GM12878 (cell line): Measurements from ENCODE around the gene HTR3A. TPM values are rescaled to one million over a fixed set of nuclear protein-coding genes. Genes with fewer than 3 reads are reported as not detected.

Experiments used
- ATAC-seq: fragments of 200-7000 bp; cut with Tn5 transposase; 3 replicates; pipeline ENCODE4 v1.9.1; 2020; ENCODE audit warnings: mild to moderate bottlenecking, moderate library complexity
- BruUV-seq: library from RNA; stranded (reverse); fragments of 400-500 nt; replicated peaks from 2 replicates; lab custom pipeline; 2021; lab: Mats Ljungman, UMichigan
- CTCF ChIA-PET: fragments of 300-600 bp; sonication (Branson Sonifier 250); formaldehyde crosslinking; extraction: SDS; loops from one replicate; lab custom pipeline; 2021; ENCODE audit warnings: inconsistent platforms; lab: Yijun Ruan, JAX
- POLR2A ChIA-PET: fragments of 350-600 bp; formaldehyde crosslinking; extraction: SDS; loops from one replicate; lab custom pipeline; 2021; ENCODE audit warnings: inconsistent platforms; lab: Charles Lee
- RAD21 ChIA-PET: fragments of 300-600 bp; sonication (Branson Sonifier 250); formaldehyde crosslinking; loops from one replicate; lab custom pipeline; 2023; ENCODE audit warnings: antibody characterized with exemption; ENCODE audit not compliant: unreplicated experiment; lab: Charles Lee
- SMC1A ChIA-PET: fragments of 300-600 bp; sonication (Branson Sonifier 250); formaldehyde crosslinking; loops from one replicate; lab custom pipeline; 2023; ENCODE audit not compliant: unreplicated experiment, uncharacterized antibody; lab: Charles Lee
- DNase-seq: peaks from one replicate; pipeline ENCODE4 v3.0.0-alpha.2; 2011; ENCODE audit warnings: low read depth, low spot score
- FAIRE-seq: peaks from 3 replicates; lab custom pipeline; 2011; peaks lifted over from hg19 to GRCh38; lab: Jason Lieb, UNC
- H2AFZ ChIP-seq: 2 replicates; pipeline ENCODE4 v1.6.0; 2011; ENCODE audit warnings: low read depth, low read length, control low read depth; ENCODE audit not compliant: control insufficient read depth
- H3K27ac ChIP-seq: 2 replicates; pipeline ENCODE4 v1.5.1; 2011; ENCODE audit warnings: control low read depth; ENCODE audit not compliant: control insufficient read depth, insufficient read depth
- H3K27me3 ChIP-seq, 2 experiments: replicated peaks in 1 of 2; 2 replicates each; pipeline versions ENCODE4 v1.6.0 to v1.6.1; 2011; ENCODE audit warnings: low read length in 1 of 2; ENCODE audit not compliant: control insufficient read depth in 2 of 2, insufficient read depth in 2 of 2
- H3K36me3 ChIP-seq, 2 experiments: 2 replicates each; pipeline ENCODE4 v1.5.1; 2011; ENCODE audit warnings: low read length in 1 of 2; ENCODE audit not compliant: control insufficient read depth in 2 of 2, insufficient read depth in 2 of 2
- H3K4me1 ChIP-seq: 2 replicates; pipeline ENCODE4 v1.6.1; 2011; ENCODE audit warnings: mild to moderate bottlenecking, low read length, moderate library complexity, mixed read lengths; ENCODE audit not compliant: control insufficient read depth, insufficient read depth
- H3K4me2 ChIP-seq: 2 replicates; pipeline ENCODE4 v1.6.0; 2011; ENCODE audit warnings: control low read depth; ENCODE audit not compliant: control insufficient read depth, insufficient read depth
- H3K4me3 ChIP-seq: fragments of 200-600 bp; sonication (generic); 2 replicates; pipeline ENCODE4 v1.5.1; 2016
- H3K79me2 ChIP-seq: 2 replicates; pipeline ENCODE4 v1.6.0; 2011; ENCODE audit warnings: low read length; ENCODE audit not compliant: control insufficient read depth, insufficient read depth
- H3K9ac ChIP-seq: 2 replicates; pipeline ENCODE4 v1.8.0; 2011; ENCODE audit warnings: low read length, control low read depth, mixed read lengths; ENCODE audit not compliant: control insufficient read depth, insufficient read depth
- H3K9me3 ChIP-seq: replicated peaks from 3 replicates; pipeline ENCODE4 v1.5.1; 2011; ENCODE audit warnings: mild to moderate bottlenecking, low read length; ENCODE audit not compliant: control insufficient read depth, insufficient read depth
- H4K20me1 ChIP-seq: 2 replicates; pipeline ENCODE4 v1.6.0; 2011; ENCODE audit not compliant: control insufficient read depth, insufficient read depth
- CEBPB ChIP-seq, 2 experiments: fragments of 150-350 bp in 1 of 2; IDR thresholded peaks; 2 replicates each; pipeline ENCODE4 v1.6.1; 2012 to 2014; ENCODE audit warnings: low read depth in 2 of 2, low read length in 2 of 2, borderline replicate concordance in 1 of 2, inconsistent platforms in 1 of 2
- EP300 ChIP-seq, 2 experiments: fragments of 150-350 bp in 1 of 2; IDR thresholded peaks; 2 replicates each; pipeline ENCODE4 v1.6.1; 2011 to 2012; ENCODE audit warnings: low read depth in 2 of 2, low read length in 2 of 2, borderline replicate concordance in 1 of 2, improper control_type of control experiment in 1 of 2, inconsistent platforms in 1 of 2; ENCODE audit not compliant: control insufficient read depth in 1 of 2
- ESRRA ChIP-seq: IDR thresholded peaks from 2 replicates; pipeline ENCODE4 v1.6.1; 2012; ENCODE audit warnings: mild to moderate bottlenecking, low read length, improper control_type of control experiment
- EZH2 ChIP-seq: IDR thresholded peaks from 2 replicates; pipeline ENCODE4 v1.6.1; 2012; ENCODE audit warnings: low read depth, mild to moderate bottlenecking, control low read depth, inconsistent platforms, low read length, borderline replicate concordance; ENCODE audit not compliant: control insufficient read depth
- GABPA ChIP-seq: IDR thresholded peaks from 2 replicates; pipeline ENCODE4 v1.6.1; 2014; ENCODE audit warnings: antibody characterized with exemption, low read depth, mild to moderate bottlenecking, inconsistent platforms
- GATAD2B ChIP-seq: fragments of 450-650 bp; conservative IDR thresholded peaks from 2 replicates; pipeline ENCODE4 v1.6.1; 2017; ENCODE audit warnings: low read depth, mild to moderate bottlenecking, moderate library complexity
- HDAC2 ChIP-seq: fragments of 200-600 bp; sonication (generic); IDR thresholded peaks from 2 replicates; pipeline ENCODE4 v1.6.1; 2017
- KLF5 ChIP-seq: fragments of 450-650 bp; IDR thresholded peaks from 2 replicates; pipeline ENCODE4 v1.6.1; 2014; ENCODE audit warnings: mild to moderate bottlenecking; ENCODE audit not compliant: partially characterized antibody
- NBN ChIP-seq: fragments of 450-650 bp; IDR thresholded peaks from 2 replicates; pipeline ENCODE4 v1.6.1; 2016
- NFIC ChIP-seq: IDR thresholded peaks from 2 replicates; pipeline ENCODE4 v1.6.1; 2012; ENCODE audit warnings: low read depth, mild to moderate bottlenecking, inconsistent platforms, low read length, moderate library complexity
- NFYA ChIP-seq: IDR thresholded peaks from 2 replicates; pipeline ENCODE4 v1.6.1; 2011; ENCODE audit warnings: low read depth, mild to moderate bottlenecking, low read length, improper control_type of control experiment, borderline replicate concordance
- RBBP5 ChIP-seq: fragments of 200-600 bp; sonication (generic); conservative IDR thresholded peaks from 2 replicates; pipeline ENCODE4 v1.6.1; 2016
- SMC3 ChIP-seq: IDR thresholded peaks from 2 replicates; pipeline ENCODE4 v1.6.1; 2011; ENCODE audit warnings: low read length, improper control_type of control experiment, borderline replicate concordance
- STAT1 ChIP-seq: fragments of 450-650 bp; conservative IDR thresholded peaks from 2 replicates; pipeline ENCODE4 v1.6.1; 2014; ENCODE audit warnings: antibody characterized with exemption, mild to moderate bottlenecking
- USF1 ChIP-seq: IDR thresholded peaks from 2 replicates; pipeline ENCODE4 v1.6.1; 2011; ENCODE audit warnings: borderline replicate concordance, low read depth, mild to moderate bottlenecking, moderate library complexity, mixed read lengths, low read length; ENCODE audit not compliant: insufficient read depth; ENCODE audit errors: extremely low read length
- ZBED1 ChIP-seq: IDR thresholded peaks from 2 replicates; pipeline ENCODE4 v1.6.1; 2016; ENCODE audit warnings: borderline replicate concordance
- ZNF274 ChIP-seq: IDR thresholded peaks from one replicate; pipeline ENCODE4 v1.8.0; 2011; ENCODE audit not compliant: insufficient read length, insufficient read depth
- ZNF592 ChIP-seq: fragments of 450-650 bp; IDR thresholded peaks from 2 replicates; pipeline ENCODE4 v1.6.1; 2017; ENCODE audit warnings: mild to moderate bottlenecking, moderate library complexity
- WGBS: methylation state at CpG from one replicate; pipeline ENCODE4 v1.1.6; 2016; ENCODE audit warnings: low lambda C conversion rate; ENCODE audit not compliant: insufficient replicate concordance, insufficient coverage; ENCODE audit errors: missing lambda C conversion rate; 5-methylcytosine and 5-hydroxymethylcytosine counted together
- in situ Hi-C: fragments of 300-500 bp; cut with MboI; formaldehyde crosslinking; loops from 9 replicates; pipeline ENCODE4 v1.14.3; 2018; ENCODE audit warnings: mixed read lengths
- intact Hi-C: fragments of 100-400 bp; cut with micrococcal nuclease; formaldehyde crosslinking; loops from one replicate; pipeline ENCODE4 v1.14.2; 2022; ENCODE audit not compliant: unreplicated experiment
- polyA plus RNA-seq, 11 experiments: library from polyadenylated mRNA; depleted of rRNA in 4 of 11; unstranded in 6 of 11; stranded (reverse) in 5 of 11; fragments of >200 nt; fragmentation: Nextera tagmentation in 4 of 11; fragmentation: Illumina TruSeq in 1 of 11; extraction: Ambion mirVana in 4 of 11; extraction: Trizol in 1 of 11; gene quantifications; 1 replicate in 1 of 11; 2 replicates in 10 of 11; pipeline versions ENCODE4 v1.2.1 to v1.2.3, GENCODE V29; 2011 to 2016; ENCODE audit warnings: inconsistent platforms in 2 of 11, missing spikeins in 2 of 11, low read depth in 1 of 11
- total RNA-seq, 4 experiments: library from RNA; depleted of rRNA in 3 of 4; stranded (reverse); fragments of >200 nt in 3 of 4; fragmentation: Illumina TruSeq in 1 of 4; extraction: Trizol in 1 of 4; gene quantifications; 2 replicates each; pipeline versions ENCODE4 v1.2.1 to v1.2.3, GENCODE V29; 2013 to 2021
- TF ChIP-seq, protein P1 (sequence below): fragments of 450-650 bp; conservative IDR thresholded peaks from 2 replicates; pipeline ENCODE4 v1.6.1; 2017; ENCODE audit warnings: mild to moderate bottlenecking, moderate library complexity

HTR3A gene
- total and polyA plus RNA-seq, 10 of the 15 experiments (the other 5 are each of a cell fraction or from before 2014, with no cell fraction given), result not detected

DNA sequence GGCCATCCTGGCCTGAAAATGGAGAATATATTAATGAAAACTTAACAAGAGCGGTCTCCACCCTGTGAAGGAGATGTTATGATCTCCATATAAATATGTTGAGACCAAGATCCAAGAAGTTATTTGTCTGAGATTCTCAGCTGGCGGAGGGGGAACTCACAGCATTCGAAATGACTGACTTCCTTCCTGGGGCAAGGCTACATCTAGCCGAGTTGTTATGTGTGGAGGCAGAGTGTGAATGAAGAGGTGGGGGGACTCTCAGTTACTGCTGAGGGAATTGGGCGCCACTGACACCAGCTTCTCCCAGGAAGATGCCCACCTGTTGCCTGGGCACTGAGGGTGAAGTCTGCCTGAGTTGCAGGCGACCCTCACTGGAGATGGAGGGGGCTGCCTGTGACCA lies 5.9 kb downstream of the HTR3A start:
- TF ChIP-seq GABPA, result no peak
- TF ChIP-seq, protein P1, sequence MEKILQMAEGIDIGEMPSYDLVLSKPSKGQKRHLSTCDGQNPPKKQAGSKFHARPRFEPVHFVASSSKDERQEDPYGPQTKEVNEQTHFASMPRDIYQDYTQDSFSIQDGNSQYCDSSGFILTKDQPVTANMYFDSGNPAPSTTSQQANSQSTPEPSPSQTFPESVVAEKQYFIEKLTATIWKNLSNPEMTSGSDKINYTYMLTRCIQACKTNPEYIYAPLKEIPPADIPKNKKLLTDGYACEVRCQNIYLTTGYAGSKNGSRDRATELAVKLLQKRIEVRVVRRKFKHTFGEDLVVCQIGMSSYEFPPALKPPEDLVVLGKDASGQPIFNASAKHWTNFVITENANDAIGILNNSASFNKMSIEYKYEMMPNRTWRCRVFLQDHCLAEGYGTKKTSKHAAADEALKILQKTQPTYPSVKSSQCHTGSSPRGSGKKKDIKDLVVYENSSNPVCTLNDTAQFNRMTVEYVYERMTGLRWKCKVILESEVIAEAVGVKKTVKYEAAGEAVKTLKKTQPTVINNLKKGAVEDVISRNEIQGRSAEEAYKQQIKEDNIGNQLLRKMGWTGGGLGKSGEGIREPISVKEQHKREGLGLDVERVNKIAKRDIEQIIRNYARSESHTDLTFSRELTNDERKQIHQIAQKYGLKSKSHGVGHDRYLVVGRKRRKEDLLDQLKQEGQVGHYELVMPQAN, result no peak
- no peak for TF ChIP-seq ZBED1
- no peak for TF ChIP-seq EZH2
- TF ChIP-seq KLF5, result no peak
- TF ChIP-seq ZNF274, result no peak
- no peak for TF ChIP-seq NBN
- no peak for TF ChIP-seq EP300 (IDR thresholded peaks at IDR 0.05; ENCODE audit: borderline replicate concordance in 1 of 2, control insufficient read depth in 1 of 2, low read depth in 2 of 2, low read length in 2 of 2)
- no peak for TF ChIP-seq CEBPB (IDR thresholded peaks at IDR 0.05; ENCODE audit: borderline replicate concordance in 1 of 2, low read depth in 2 of 2, low read length in 2 of 2)
- TF ChIP-seq SMC3, result no peak
- no peak for TF ChIP-seq STAT1
- no peak for TF ChIP-seq ESRRA
- no peak for TF ChIP-seq NFYA
- no peak for TF ChIP-seq GATAD2B
- no peak for TF ChIP-seq NFIC
- TF ChIP-seq ZNF592, result no peak
- TF ChIP-seq USF1, result no peak
- no peak for TF ChIP-seq RBBP5
- TF ChIP-seq HDAC2, result no peak
- Histone ChIP-seq H3K27me3 (peaks cover 3 to 10% of the 10 kb centered on the region in 2 experiments), H3K9me3 (no peaks in the 10 kb centered on the region), H3K27ac (no peak overlapping the region), H3K4me2 (no peak overlapping the region), H3K4me3 (no peak overlapping the region), H3K36me3 (no peaks in the 10 kb centered on the region), H4K20me1 (no peaks in the 10 kb centered on the region), H3K4me1 (peaks cover 8% of the 10 kb centered on the region), H3K9ac (no peak overlapping the region), H2AFZ (no peak overlapping the region), H3K79me2 (no peaks in the 10 kb centered on the region)
- intact Hi-C loops (no loop called here), in situ Hi-C loops (no loop called here)
- POLR2A ChIA-PET, result no interaction called here
- WGBS, result 13% methylated on average over 6 of the region's 6 CpGs
- SMC1A ChIA-PET, result no interaction called here
- FAIRE-seq, result no peak
- RAD21 ChIA-PET, result no interaction called here
- CTCF ChIA-PET, result no interaction called here
- no TSS peak for BruUV-seq
- ATAC-seq, result no peak
- DNase-seq, result no peak
